Cerebellar cortex (tissue), 1 donor: ENCODE results near the gene CCDC27.
A peak's percentile ranks its signal among the peaks of the same experiment; 100 is the strongest.

Source experiments
- DNase-seq: peaks from one replicate; pipeline ENCODE4 v3.0.0-alpha.2; 2015; ENCODE audit warnings: low spot score

CCDC27 gene

GRCh38 chr1:3752400-3752945, at the start of gene CCDC27:
CCDC27 (plus strand) TSS chr1:3752450; CDS start chr1:3752482, 32 bp downstream.
- DNase-seq, result no peak

GRCh38 chr1:3702528-3702927, 49.7 kb upstream of the CCDC27 start:
- DNase-seq, result no peak

DNA sequence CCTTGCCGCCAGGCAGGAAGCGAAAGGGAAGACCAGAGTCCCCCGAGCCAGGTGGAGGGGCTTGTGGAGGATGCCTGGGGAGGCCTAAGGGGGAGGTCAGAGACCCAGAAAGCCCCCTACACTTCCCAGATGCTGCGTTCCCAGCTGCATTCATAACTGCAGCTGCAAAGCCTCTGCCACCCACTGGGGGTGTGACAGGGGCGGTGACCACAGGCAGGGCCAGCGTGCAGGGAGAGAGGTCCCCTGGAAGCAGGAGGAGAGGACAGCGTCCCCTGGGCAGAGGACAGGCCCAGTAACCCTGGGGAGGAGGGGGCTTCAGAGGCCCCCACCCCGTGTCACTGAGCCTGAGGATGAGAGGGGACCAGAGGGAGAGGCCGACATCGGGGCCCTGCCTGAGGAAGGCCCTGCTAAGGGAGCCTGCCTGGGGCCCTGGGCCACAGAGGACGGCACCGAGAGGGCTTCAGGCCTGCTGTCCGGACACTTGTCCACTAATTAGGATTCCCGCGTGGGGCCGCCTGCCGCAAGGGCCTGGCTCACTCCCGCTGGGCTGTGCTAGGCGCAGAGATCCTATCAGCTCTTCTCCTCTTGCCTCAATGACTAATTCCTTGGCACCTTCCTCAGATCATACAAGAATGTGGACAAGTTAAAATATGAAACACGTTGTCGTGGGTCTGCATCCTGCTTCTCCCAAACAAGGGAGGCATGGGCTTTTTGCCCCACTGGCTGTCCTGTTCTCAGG, 49.1 kb upstream of the CCDC27 start:
- no peak for DNase-seq

DNA sequence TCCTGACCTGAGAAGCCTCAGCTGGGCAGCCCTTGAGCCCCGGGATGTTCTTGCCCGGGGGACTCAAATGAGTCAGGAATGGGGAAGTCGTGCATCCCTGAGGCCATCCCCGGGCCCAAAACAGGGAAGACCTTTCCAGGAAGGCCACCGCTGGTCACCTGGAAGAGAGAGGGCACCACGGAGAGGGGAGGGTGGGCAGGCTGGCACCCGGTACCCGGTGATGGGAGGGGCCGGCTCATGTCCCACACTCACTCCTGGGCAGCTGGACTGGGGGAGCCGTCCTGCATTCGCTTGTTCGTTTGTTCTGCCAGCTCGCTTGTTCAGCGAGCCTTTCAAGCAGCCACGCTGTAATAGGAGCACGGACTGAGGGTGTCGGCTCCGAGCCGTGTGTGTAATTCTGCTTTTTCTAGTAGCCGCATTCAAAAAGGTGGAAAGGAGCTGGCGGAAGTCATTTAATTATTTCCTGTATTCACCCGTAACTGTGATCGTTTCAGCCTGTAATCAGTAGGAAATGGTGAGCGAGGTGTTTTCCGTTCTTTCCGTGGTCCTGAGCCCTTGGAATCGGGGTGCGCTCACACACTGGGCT, 48.4 kb upstream of the CCDC27 start:
- DNase-seq, result no peak

- no peak for DNase-seq
Observed at GRCh38 chr1:3705341-3705950, 46.8 kb upstream of the CCDC27 start.

- DNase-seq, result no peak
Observed at GRCh38 chr1:3706651-3707297, 45.5 kb upstream of the CCDC27 start.

GRCh38 chr1:3707298-3707938, 44.8 kb upstream of the CCDC27 start:
- no peak for DNase-seq

DNA sequence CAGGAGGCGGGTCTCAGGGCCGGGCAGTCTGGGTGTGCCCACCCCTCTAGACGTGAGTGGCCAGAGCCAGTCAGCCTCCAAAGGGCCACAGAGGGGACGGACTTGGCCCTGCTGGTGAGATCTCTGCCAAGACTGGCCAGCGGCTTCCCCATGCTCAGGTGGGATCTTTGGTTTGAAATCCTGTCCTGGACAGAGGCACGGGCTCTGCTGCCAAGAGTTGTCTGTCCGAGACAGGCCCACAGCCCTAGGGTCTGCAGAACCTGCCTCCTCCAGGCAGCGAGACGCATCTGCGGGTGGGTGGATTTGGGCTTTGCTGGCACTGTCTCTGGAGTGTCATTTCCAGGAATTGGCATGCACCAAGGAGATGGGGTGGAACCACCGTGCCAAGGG, 44.3 kb upstream of the CCDC27 start:
- DNase-seq, result no peak

DNA sequence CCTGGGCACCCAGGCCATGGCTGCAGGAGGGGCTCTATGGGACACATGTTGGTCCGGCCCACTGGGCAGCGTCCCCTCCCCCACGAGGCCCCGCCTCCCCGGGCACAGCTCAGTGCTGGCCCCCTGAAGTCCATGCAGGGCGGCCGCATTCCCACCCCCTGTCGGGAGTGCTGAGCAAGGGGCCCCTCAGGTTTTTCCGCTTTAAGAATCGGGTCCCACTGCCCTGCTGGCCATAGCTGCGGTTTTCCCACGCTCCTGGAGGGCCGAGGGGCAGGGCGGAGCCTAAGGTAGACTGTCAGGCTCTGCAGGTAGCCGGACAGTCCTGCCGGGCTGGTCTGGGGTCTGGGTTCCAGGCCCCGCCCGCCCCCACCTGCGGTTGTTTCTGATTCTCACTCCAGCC, 43.5 kb upstream of the CCDC27 start:
- no peak for DNase-seq

- DNase-seq, result no peak
Observed at GRCh38 chr1:3710251-3710650, 42.0 kb upstream of the CCDC27 start.

DNA sequence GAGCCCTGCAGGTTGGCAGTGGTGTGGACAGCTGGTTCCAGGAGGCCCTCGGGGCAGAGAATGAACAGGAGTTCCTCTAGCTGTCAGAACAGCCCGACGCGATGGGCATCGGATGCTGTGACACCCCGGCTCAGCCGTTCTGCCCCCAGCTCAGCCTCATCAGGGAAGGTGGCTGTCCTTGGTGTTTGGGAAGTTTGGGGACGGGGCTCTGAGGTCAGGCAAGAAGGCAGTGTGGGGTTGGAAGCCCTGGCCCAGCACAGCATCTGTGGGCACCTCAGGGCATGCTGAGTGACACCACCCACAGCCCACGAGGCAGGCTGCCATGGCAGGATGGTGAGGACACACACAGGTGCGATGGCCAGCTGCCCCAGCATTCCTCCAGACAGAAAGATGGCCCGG, 40.9 kb upstream of the CCDC27 start:
- peak; percentile 27 for DNase-seq

DNA sequence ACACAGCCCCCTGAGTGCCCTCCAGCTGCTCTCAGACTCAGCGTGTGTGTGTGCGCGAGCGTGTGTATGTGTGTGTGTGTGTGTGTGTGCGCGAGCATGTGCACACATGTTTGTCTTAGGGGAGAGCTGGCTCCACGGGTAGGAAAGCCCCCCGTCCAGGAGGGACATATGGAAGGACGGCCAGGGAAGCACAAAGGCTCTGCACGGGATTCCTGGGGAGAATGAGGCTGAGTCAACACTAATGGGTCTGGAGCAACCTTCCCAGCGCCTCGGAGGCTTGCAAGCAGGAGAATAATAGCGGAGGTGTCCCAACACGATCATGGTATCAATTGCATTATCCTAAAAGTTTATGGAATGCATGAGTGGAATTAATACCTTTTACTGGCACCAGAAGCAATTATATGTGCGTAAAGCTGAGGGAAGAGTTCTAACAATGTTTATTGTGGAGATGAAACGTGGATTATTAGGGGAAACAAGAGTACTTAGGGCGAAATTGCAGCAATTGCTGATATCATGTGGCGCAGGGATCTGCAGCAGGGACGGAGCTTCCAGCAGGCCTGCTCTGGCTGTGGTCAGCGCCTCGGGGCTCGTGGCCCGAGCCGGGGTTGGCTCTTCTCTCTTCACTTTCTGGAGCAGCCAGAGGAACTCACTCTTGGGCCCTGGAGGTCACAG, 40.3 kb upstream of the CCDC27 start:
- DNase-seq, result no peak

- DNase-seq, result no peak
Observed at GRCh38 chr1:3712573-3713535, 39.4 kb upstream of the CCDC27 start.

- no peak for DNase-seq
Observed at GRCh38 chr1:3713840-3714239, 38.4 kb upstream of the CCDC27 start.

DNA sequence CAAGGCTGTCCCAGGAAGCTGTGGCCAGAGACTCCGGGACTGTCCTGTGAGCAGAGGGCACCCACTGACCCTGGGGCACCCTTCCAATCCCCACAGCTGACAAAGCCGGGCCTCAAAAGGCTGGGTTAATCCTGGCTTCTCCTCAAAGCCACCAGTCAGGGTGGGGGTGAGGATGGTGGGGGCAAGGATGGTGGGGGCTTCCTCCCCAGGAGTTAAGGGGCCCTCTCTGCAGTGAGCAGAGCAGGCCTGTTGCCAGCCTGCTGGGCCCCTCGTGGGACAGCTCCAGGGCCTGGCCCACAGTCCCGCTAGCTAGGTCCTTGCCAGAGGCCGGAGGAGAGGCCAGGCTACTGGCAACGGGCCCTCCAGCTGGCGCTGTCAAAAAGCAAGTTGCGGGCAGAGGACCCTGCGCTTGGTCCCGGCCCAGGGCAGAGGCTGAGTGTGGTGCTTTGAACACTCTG, 37.9 kb upstream of the CCDC27 start:
- peak; percentile 29 for DNase-seq

DNA sequence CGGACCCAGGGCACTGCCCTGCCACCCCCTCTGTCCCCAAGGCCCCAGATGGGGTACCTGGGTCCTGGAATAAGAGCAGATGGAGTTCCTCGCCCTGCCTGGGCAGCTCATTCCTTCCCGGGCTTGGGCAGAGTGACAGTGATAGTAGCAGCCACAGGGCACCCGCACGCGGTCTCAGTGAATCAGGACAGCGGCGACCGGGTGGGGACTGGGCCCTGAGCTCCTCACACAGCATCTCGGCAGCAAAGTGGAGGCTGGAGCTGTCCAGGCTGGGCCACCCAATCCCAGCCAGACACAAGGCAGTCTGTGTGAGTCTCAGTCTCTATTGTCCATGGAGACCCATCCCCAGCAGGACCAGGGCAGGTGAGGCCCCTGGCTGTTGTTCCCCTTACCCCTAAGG, 37.4 kb upstream of the CCDC27 start:
- peak; percentile 31 for DNase-seq

- DNase-seq, result no peak
Observed at GRCh38 chr1:3716351-3716750, 35.9 kb upstream of the CCDC27 start.

GRCh38 chr1:3717041-3717714, 35.1 kb upstream of the CCDC27 start:
- no peak for DNase-seq

DNA sequence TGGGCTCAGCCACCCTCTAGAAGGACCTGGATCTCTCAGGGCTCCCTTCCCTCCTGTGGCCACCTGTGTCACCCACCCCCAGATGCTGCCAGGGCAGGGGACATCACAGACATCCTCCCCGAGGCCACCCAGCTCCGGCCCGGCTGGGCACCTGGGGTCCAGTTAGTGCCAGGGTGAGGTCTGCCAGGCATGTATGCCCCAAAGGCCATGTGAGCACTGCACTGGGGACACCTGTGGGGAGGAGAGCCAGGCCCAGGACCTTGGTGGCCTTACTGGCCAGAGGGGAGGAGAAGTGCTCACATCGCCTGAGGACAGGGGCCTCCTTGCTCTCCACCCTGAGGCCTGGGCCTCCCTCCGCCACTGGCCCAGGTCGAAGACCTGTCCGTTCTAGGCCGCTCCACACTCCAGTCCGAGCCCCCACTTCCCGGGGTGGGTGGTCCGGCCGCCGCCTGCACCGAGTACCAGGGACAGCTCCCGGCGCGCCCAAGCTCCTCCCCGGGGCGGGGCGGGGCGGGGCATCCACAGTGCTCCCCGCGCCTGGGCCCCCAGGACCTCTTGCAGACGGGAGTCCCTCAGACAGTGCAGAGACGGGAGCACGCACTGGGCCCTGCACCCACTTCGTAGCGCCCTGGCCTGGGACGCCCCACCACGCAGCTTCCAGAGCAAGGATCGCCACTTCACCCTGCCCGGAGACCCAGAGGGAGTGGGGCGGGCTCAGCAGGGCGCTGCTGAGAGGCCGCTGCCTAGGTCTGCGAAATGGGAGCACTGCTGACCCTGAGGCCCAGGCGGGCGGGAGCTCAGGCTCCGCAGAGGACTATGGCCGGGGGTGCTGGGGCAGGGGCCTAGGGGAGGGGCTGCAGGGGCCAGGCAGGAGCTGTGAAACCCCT, 34.3 kb upstream of the CCDC27 start:
- no peak for DNase-seq
